ENCODE measurements around the gene GYS2.

- TF ChIP-seq, protein P1, sequence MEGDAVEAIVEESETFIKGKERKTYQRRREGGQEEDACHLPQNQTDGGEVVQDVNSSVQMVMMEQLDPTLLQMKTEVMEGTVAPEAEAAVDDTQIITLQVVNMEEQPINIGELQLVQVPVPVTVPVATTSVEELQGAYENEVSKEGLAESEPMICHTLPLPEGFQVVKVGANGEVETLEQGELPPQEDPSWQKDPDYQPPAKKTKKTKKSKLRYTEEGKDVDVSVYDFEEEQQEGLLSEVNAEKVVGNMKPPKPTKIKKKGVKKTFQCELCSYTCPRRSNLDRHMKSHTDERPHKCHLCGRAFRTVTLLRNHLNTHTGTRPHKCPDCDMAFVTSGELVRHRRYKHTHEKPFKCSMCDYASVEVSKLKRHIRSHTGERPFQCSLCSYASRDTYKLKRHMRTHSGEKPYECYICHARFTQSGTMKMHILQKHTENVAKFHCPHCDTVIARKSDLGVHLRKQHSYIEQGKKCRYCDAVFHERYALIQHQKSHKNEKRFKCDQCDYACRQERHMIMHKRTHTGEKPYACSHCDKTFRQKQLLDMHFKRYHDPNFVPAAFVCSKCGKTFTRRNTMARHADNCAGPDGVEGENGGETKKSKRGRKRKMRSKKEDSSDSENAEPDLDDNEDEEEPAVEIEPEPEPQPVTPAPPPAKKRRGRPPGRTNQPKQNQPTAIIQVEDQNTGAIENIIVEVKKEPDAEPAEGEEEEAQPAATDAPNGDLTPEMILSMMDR (IDR thresholded peaks at IDR 0.05), result no peak
- no peak for TF ChIP-seq POLR2A (IDR thresholded peaks at IDR 0.05)
Observed at GRCh38 chr12:21527451-21528180, 77.0 kb downstream of the GYS2 start.

Measured in uterus (tissue), 2 donors.